TTC549 (cell line): ENCODE data around the gene DDI2.

Source experiments
- FAIRE-seq: peaks from 2 replicates; lab custom pipeline; 2012; peaks lifted over from hg19 to GRCh38; lab: Jason Lieb, UNC

Gene DDI2

DNA sequence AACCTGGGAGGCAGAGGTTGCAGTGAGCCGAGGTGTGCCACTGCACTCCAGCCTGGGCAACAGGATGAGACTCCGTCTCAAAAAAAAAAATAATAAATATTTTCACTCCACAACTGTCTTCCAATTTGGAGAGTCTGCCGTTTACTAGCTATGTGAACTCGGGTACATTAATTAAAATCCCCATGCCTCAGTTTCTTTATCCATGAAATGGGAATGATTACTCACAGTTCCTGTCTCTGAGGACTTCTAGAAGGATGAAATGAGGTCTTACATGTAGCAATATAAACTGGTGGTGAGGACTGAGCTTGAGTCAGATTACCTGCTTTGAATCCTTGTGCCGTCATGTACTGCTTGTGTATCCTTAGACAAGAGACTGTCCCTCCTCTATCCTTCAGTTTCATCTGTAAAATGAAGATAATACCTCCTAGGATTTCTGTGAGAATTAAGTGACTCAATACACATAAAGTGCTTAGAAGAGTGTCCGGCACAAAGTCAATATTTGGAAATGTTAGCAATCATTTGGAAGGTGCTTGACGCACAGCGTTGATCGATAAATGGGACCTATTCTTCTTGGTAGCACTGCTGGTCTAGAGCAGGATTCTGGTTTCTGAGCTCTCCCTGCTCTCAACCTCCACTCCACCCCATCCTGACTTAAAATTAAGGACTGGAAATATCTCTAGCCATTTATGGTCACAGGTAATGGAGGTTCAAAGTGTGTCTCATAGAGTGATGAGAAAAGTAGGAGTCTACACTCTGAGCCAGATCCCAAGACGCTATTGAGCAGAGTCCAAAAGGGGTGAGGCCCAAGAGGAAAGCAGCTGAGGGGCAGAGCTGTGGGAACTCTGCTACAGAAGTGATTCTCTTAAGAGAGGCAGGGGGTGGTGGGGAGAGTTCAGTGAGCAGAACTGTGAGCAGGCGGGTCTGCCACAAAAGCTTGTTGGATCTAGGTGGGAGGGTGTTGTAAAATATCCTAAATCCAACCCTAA lies 11.6 kb upstream of the DDI2 start:
- no peak for FAIRE-seq

DNA sequence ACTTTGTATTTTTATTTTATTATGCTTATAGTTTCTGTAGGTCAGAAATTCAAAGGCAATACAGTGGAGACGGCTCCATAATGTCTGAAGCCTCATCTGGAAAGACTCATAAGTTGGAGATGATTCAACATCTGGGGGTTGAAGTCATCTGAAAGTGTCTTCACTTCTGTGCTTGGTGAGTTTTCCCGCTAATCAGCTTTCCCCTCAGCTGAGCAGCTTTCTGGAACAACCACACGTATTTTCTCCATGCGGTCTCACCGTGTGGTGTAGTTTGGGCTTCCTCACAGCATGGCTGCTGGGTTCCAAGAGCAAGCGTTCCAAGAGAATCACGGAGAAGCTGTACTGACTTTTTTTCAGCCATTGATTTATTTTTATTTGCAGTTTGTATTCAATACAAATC lies 7.6 kb upstream of the DDI2 start:
- no peak for FAIRE-seq

DNA sequence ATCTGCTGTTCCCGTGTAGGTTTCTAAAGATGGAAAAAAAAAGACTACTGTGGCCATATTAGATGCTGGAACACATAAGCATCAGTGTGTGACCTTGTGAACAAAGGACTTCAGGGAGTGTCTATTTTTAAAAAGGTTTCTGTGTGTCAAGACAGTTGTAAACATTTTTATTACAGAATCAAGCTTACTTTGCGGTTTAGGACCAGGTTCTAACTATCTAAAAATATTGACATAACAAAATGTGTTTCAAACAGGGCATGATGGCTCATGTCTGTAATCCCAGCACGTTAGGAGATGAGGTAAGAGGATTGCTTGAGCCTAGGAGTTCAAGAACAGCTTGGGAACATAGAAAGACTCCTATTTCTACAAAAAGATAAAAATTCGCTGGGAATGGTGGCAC lies 7.1 kb upstream of the DDI2 start:
- no peak for FAIRE-seq

DNA sequence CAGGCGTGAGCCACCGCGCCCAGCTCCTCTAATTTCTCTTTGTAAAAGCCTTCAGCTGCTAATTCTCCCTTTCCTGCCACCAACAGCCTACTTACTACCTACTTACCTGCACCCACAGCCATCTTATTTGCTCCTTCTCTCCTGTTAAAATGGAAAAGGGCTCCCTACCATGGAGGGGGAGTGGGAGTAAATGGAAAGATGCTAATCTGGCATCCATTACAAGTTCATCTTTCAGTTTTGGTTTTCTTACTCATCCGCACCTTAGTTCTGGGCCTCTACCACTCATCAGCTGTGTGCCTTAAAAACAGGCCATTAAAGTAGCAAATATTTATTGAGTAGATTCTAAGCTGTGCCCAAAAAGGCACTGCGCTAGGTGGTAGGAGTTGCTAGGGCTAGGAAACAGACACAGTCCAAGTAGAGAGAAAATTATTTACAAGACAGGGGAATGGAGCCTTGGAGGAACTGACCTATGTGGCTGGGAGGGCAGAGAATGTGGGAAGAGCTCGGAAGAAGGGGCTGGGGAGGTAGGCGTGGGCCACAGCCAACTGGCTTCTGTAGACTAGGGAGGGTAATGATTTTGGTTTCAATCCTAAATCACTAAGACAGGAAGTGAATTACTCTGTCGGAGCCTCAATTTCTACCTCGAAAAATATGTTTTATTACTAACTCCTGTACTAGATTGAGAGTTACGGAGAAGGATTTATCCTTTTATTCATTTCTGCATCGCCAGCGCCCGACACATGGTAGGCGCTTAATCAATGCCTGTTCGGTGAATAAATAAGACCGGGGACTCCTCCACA lies 685 bp upstream of the DDI2 start:
- no peak for FAIRE-seq

DNA sequence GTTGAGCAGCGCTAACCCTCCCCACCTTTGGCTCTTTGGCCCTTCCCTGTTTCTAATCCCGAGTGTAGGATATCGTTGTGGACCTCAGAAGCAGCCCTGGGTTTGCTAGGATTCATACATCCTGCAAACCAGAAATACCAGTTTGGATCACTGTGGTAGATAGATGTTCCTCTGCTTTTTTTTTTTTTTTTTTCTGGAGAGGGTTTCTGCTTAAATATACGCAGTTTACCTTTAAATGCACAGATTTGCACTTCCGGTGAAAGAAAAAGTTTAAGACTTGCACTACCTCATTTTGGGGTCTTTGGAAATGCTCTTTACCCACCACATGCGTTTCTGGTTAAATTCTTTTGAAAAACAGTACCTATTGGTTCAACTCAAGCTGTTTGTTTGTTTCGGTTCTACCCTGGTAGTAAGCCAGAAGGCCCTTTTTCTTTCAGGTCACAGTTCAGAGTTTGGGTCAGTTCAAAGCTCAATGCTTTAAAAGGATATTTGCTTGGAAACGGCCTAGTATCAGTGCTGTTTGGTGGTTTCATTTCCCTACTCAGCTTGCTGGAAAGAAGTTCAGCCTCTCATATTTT lies 908 bp downstream of the DDI2 start:
- FAIRE-seq, result no peak

DNA sequence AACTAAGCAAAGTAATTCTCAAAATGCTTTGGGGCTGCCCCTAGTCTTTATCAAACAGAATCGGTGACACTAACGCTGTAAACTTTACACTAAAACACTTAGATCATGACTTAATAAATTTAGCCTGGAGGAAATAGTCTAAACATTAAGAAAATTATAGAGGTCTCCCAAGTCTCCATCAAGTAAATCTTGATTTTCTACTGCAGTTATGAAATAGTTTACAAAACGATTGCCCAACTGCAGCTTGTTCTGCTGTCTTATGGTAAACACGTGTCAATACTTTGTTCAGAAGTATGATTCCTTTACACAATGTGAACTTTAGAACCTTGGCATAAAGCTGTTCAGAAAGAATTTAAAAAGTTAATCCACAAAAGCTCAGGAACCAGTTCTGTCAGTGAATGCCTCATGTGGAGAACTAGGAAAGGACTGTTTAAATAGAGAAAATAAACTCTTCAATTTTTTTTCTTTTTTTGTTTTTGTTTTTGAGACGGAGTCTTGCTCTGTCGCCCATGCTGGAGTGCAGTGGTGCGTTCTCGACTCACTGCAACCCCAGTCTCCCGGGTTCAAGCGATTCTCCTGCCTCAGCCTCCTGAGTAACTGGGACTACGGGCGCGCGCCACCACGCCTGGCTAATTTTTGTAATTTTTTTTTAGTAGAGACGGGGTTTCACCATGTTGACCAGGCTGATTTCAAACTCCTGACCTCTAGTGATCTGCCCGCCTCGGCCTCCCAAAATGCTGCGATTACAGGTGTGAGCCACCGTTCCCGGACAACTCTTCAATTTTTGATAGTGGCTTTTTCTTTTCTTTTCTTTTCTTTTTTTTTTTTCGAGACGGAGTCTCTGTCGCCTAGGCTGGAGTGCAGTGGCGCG lies 1.6 kb downstream of the DDI2 start:
- no peak for FAIRE-seq

DNA sequence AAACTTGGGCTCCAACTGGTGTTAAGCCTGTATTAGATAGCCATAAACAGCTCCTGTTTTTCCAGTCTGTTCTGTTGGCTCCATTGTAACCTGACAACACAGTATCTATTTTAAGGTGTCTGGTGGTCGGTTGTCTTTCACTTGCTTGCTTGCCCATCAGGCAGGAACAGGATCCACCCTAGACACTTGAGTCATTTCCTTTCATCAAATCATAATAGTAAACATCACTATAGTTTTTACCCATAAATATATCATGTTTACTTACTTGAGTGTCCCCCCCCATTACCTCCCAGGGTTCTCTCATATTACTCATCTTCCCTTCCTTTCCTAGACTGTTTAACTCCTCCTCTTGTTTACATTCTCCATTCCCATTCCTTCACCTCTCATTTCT lies 2.9 kb downstream of the DDI2 start:
- FAIRE-seq, result no peak

DNA sequence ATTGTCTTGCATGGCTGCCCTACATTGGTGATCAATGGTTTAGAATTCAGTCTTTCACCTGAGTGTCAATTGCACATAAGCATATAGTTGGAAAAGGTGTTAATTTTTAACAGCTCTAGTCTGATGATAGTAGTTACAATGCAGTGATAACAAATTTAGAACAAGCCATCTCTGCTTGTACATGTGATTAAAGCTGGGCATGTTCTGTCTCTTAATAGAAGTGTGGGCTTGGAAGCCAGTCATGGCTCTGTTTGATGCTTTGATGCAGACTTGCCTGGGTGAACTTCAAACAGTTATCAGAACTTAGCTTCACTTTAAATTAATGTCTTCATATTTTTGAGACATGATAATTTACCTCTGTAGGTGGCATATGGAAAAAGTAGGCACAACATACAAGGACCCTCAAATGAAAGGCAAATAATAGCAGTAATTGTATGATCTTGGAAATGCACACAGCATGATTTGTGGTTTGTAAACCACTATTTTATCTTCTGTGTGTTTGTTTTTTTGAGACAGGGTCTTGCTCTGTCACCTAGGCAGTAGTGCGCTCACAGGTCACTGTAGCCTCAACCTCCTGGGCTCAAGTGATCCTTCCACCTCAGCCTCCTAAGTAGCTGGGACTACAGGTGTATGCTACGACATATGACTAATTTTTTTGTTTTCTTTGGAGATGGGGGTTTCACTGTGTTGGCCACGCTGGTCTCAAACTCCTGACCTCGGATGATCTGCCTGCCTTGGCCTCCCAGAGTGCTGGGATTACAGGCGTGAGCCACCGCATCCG lies 3.8 kb downstream of the DDI2 start:
- no peak for FAIRE-seq

DNA sequence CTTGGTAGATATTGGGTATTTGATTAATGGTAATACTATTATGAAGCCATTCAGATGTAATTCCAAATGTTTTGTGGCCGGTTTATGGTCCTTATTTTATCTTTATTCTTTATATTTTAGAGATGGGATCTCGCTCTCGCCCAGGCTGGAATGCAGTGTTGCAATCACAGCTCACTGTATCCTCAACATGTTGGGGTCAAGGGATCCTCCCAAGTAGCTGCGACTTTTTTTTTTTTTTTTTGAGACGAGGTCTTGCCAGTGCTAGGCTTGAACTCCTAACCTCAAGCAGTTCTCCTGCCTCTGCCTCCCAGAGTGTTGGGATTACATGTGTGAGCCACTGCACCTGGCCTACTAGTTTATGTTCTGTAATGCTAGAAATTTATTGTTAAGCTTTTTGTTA lies 4.7 kb downstream of the DDI2 start:
- no peak for FAIRE-seq

DNA sequence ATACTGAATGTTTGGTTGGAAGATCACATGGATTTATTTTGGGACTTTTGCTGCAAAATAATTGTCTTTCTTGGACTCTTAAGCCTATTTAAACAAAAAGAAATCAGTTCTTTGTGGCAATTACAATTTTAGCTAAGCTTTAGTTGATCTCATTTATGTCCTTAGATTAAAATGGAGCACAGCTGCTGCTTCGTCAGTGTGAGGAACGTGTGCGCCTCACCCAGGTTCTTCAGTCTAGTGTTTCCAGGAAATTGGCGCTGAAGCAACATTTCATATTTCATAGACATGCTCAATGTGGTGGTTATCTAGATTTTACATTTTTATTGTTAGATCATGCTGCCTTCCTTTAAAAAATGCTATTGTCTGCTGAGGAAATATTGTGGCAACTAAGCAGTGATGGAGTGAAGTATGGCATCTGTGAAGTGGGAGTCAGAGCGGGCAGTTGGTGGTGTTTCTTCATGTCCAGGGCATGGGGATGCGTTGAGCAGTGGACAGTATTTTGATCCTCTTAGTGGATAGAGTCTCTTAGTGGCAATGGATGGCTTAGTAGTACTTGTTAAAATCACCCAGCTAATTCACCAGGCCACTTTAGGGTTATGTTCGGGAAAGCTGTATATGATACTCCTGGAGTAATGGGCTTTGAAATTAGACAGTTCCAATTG lies 5.6 kb downstream of the DDI2 start:
- no peak for FAIRE-seq

DNA sequence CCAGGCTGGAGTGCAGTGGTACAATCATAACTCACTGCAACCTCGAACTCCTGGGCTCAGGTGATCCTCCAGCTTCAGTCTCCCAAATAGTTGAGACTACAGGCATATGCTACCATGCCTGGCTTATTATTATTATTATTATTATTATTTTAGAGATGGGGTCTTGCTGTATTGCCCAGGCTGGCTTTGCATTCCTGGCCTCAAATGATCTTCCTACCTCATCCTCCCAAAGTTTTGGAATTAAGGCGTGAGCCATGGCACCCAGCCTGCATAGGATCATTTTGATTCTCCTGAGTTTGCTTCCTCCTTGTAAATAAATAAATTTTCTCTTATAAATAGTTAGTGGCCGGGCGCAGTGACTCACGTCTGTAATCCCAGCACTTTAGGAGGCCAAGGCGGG lies 6.2 kb downstream of the DDI2 start:
- FAIRE-seq, result no peak

DNA sequence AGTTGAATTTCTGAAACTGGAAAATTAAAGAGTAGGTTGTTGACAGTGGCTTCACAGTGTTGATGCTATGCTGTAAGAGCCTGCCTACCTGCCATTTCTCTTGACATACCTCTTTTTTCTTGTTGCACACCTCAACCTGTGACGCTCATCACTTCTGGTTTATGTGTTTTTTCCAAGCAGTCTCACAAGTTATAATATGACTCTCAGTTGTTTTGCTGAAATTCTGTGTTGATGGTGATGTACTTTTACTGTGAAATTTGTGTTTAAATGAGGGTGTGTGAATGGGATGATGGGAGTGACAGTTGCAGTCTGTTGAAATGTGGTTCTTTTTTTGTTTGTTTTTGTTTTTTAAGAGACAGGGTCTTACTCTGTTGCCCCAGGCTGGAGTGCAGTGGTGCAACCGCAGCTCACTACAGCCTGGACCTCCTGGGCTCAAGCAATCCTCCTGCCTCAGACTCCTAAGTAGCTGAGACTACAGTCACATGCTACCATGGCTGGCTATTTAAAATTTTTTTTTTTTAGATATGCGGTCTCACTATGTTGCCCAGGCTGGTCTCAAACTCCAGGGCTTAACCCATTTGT lies 7.0 kb downstream of the DDI2 start:
- FAIRE-seq, result no peak

DNA sequence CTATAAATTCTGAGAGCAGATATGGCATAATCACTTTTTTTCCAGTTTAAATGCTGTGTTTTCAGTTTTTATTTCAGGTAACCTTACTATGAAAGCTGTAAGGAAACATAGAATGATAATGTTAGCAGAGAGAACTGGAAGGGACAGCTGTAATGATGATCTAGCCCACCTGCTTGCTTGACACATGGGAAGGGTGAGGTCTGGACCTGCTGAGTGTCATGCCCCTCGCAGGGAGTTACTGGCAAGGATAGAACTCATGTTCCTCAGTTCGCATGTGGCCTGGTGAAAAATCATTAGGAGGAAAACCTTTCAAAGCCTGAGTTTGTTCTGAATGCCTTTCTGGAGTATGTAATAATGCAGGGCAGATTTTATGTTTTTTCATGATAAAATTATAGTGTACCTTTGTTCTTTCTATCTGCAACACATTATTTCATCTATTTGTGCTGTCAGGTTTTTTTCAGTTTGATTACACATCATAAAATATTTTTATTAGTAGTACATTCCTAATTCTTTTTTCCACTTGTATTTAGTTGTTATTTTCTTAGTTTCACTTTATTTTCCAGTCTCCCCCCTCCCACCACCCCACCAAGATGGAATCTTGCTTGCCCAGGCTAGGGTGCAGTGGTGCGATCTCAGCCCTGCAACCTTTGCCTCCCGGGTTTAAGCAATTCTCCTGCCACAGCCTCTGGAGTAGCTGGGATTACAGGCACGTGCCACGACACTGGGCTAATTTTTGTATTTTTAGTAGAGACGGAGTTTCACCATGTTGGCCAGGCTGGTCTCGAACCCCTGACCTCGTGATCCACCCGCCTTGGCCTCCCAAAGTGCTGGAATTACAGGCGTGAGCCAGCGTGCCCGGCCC lies 8.0 kb downstream of the DDI2 start:
- FAIRE-seq, result no peak

DNA sequence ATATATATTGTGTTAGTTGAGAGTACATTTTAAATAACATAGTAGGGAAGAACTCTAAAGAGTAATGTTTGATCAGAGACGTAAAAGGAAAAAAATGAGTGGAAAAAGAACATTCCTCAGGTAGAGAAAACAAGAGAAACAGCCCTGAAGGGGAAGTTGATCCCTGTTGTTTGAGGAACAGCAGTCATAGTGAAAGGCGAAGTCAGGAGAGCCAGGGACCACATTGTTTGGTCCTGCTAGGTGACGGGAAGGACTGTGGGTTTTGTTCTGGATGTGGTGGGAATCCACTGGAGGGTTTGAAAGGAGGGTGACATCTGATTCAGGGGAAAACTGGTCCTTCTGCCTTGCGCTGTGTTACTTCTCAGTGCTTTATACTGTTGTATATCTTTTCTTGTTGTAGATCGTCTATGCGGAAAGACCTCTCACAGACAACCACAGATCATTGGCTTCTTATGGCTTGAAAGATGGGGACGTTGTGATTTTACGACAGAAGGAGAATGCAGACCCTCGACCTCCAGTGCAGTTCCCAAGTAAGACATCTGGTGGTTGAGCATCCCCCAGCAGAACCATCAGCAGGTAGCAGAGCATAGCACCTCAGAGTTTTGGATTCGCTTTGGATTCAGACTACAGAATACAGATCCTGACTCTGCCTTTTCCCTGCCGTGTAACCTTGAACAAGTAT lies 9.2 kb downstream of the DDI2 start:
- no peak for FAIRE-seq

DNA sequence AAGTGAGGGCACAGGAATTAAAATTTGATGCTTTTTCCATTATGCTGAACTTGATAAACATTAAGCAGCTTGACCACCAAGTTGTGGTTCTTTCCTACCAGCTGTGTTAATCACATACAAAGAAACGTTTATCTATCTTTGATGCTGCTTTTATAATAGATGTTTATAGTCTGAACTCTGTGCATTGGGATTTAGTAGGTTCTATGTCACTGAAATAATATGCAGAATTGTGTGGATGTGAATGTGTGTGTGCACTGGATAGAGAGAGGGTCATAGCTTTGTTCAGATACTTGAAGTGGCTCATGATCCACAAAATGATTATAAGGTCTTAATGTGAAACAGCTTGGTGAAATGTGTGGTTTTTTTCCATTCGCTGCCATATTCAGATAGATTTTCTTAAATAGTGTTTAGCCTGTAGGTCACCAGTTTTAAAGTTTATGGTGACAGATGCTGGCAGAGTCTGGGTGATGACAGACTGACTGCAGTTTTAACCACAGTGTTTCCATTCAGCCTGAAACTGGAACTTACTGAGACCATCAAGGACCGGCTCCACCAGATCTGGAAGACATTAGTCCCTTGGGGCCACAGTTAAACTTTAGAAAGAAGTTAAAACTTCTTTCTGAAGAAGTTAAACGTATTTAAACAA lies 10.2 kb downstream of the DDI2 start:
- no peak for FAIRE-seq

DNA sequence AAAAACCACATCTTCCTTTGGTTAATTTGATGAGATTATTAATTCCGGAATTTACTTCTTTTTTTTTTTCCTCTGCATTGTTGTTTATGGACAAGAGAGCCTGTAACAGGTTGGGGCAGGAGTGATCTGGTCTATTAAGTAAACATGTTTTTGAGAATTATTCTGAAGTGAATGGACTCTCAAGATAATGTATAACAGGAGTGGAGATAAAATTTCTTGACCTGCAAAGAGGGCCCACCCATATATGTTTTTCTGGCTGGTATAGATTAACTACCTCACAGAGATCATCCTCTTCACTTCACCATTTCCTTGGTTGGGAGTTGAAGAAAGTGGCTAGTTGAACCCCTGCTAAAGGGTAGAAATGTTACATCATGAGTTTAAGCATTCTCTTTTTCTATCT lies 10.7 kb downstream of the DDI2 start:
- no peak for FAIRE-seq

DNA sequence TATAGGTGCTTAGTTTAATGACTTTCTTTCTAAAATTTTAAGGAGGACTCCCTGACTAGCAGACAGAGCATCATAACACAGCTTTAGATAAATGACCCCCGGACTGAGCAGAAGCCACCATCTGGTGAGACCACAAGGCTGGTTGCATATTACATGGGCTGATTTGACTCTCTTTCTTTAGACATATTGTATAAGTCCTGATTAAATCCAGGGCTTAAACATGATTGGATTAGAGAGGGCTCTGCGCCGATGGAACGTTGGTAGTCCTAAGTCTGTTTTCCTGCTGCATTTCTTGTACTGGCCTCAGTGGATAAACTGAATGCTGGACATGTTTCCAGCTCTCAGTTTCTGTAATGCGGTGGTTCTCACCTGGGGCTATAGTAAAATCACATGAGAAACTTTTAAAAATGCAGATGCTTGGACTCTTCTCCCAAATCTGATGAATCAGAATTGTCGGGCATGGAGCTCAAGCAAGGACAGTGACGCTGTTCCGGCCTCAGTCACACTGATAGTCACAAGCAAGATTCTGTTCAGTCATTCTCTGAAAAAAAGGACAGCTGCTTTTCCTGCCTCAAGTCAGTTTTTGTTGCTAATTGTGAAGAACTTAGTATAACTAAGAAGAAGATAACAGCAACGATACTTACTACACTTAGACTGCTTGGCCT lies 16.6 kb downstream of the DDI2 start:
- FAIRE-seq, result no peak

DNA sequence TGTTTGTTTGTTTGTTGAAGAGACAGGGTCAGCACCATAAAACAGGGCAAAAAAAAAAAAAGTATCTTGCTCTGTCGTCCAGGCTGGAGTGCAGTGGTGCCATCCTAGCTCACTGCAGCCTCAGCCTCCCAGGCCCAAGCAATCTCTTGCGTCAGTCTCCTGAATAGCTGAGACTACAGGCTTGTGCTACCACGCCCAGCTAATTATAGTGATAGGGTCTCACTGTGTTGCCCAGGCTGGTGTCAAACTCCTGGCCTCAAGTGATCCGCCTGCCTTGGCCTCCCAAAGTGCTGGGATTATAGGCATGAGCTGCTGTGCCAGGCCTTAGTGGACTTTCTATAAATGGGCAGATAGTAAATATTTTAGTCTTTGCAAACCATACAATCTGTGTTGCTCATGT lies 19.2 kb downstream of the DDI2 start:
- FAIRE-seq, result no peak
